Measurements from ENCODE around the gene VRK3. TPM values are rescaled to one million over a fixed set of nuclear protein-coding genes. Genes with fewer than 3 reads are reported as not detected.

Gene VRK3
- total and polyA plus RNA-seq, 7 donors, result 23.8 to 54.7 (median 28.6) TPM

GRCh38 chr19:49978324-49978723 lies 46.8 kb downstream of the VRK3 start:
- intact Hi-C loops (cut with DNase I), result no loop called here
- H3K27ac ChIP-seq, result no peak overlapping the region

GRCh38 chr19:49977881-49978280 lies 47.3 kb downstream of the VRK3 start:
- no peaks in the 10 kb centered on the region for H3K9me3 ChIP-seq
- intact Hi-C loops (cut with DNase I), result no loop called here
- no peak overlapping the region for H3K4me3 ChIP-seq
- no peaks in the 10 kb centered on the region for H3K27me3 ChIP-seq (ENCODE audit: insufficient read depth in 3 of 3, low read length in 2 of 3)
- no peaks in the 10 kb centered on the region for H3K4me1 ChIP-seq
- ATAC-seq, result no peak
- 78 to 80% (median 79%) methylated on average over 18 of the region's 18 CpGs for WGBS, 3 donors
- H3K36me3 ChIP-seq (ENCODE audit: insufficient read depth in 1 of 2, low read depth in 1 of 2), result peaks cover 0 to 59% of the 10 kb centered on the region in 2 donors
- no peak for TF ChIP-seq CTCF (IDR thresholded peaks at IDR 0.05)
- peak in 1 of 2 donors; percentile 46 for DNase-seq
- H3K27ac ChIP-seq, result no peak overlapping the region

More at GRCh38 chr19:49978324-49978723, 46.8 kb downstream of the VRK3 start:
- H3K36me3 ChIP-seq (ENCODE audit: insufficient read depth in 1 of 2, low read depth in 1 of 2), result peaks cover 0 to 59% of the 10 kb centered on the region in 2 donors
- no peaks in the 10 kb centered on the region for H3K4me1 ChIP-seq
- no peaks in the 10 kb centered on the region for H3K27me3 ChIP-seq (ENCODE audit: insufficient read depth in 3 of 3, low read length in 2 of 3)
- ATAC-seq (no peak), DNase-seq (peak in 1 of 2 donors; percentile 33)
- H3K9me3 ChIP-seq, result no peaks in the 10 kb centered on the region
- H3K4me3 ChIP-seq, result no peak overlapping the region
- WGBS, 3 donors, result 82 to 84% (median 84%) methylated on average over 11 of the region's 11 CpGs
- TF ChIP-seq CTCF (IDR thresholded peaks at IDR 0.05), result no peak

GRCh38 chr19:49977076-49977475 lies 48.1 kb downstream of the VRK3 start:
- TF ChIP-seq CTCF (IDR thresholded peaks at IDR 0.05), result no peak
- intact Hi-C loops (cut with DNase I), result no loop called here
- H3K4me3 ChIP-seq, result no peak overlapping the region
- no peak for ATAC-seq
- DNase-seq, result no peak
- H3K27me3 ChIP-seq (ENCODE audit: insufficient read depth in 3 of 3, low read length in 2 of 3), result no peaks in the 10 kb centered on the region
- no peaks in the 10 kb centered on the region for H3K4me1 ChIP-seq
- H3K27ac ChIP-seq, result no peak overlapping the region
- H3K36me3 ChIP-seq (ENCODE audit: insufficient read depth in 1 of 2, low read depth in 1 of 2), result peaks cover 0 to 59% of the 10 kb centered on the region in 2 donors
- WGBS, 3 donors, result 81 to 89% (median 85%) methylated on average over 13 of the region's 13 CpGs
- H3K9me3 ChIP-seq, result no peaks in the 10 kb centered on the region

GRCh38 chr19:49976496-49976895 lies 48.7 kb downstream of the VRK3 start:
- DNase-seq (peak in 1 of 2 donors; percentile 28), ATAC-seq (no peak)
- no peaks in the 10 kb centered on the region for H3K9me3 ChIP-seq
- H3K27me3 ChIP-seq (ENCODE audit: insufficient read depth in 3 of 3, low read length in 2 of 3), result no peaks in the 10 kb centered on the region
- no peak overlapping the region for H3K27ac ChIP-seq
- WGBS, 3 donors, result 75 to 79% (median 78%) methylated on average over 3 of the region's 3 CpGs
- intact Hi-C loops (cut with DNase I), result no loop called here
- peaks cover 0 to 53% of the 10 kb centered on the region in 2 donors for H3K36me3 ChIP-seq (ENCODE audit: insufficient read depth in 1 of 2, low read depth in 1 of 2)
- H3K4me3 ChIP-seq, result no peak overlapping the region
- TF ChIP-seq CTCF (IDR thresholded peaks at IDR 0.05), result no peak
- H3K4me1 ChIP-seq, result no peaks in the 10 kb centered on the region

GRCh38 chr19:49975051-49975450 lies 50.1 kb downstream of the VRK3 start:
- peak in 1 of 2 donors; percentile 29 for DNase-seq
- WGBS, 3 donors, result 77 to 80% (median 77%) methylated on average over 7 of the region's 7 CpGs
- intact Hi-C loops (cut with DNase I), result no loop called here

More at GRCh38 chr19:49975051-49975450, 50.1 kb downstream of the VRK3 start:
- no peak for ATAC-seq
- Histone ChIP-seq H3K36me3 (ENCODE audit: insufficient read depth in 1 of 2, low read depth in 1 of 2) (peaks cover 0 to 40% of the 10 kb centered on the region in 2 donors), H3K9me3 (no peaks in the 10 kb centered on the region), H3K27ac (no peak overlapping the region), H3K4me1 (no peaks in the 10 kb centered on the region), H3K27me3 (ENCODE audit: insufficient read depth in 3 of 3, low read length in 2 of 3) (no peaks in the 10 kb centered on the region), H3K4me3 (no peak overlapping the region)
- no peak for TF ChIP-seq CTCF (IDR thresholded peaks at IDR 0.05)

All from psoas muscle (tissue), 8 donors.